ENCODE data around the gene SLC4A3.

Gene SLC4A3

GRCh38 chr2:219627103-219628100, at the start of gene SLC4A3:
TSS of gene SLC4A3 (plus strand) at chr2:219627630. CDS start at chr2:219627993, 363 bp downstream.
- no peak for DNase-seq

- no peak for DNase-seq
Observed at GRCh38 chr2:219578811-219579613, 48.4 kb upstream of the SLC4A3 start.

GRCh38 chr2:219581346-219581745, 46.1 kb upstream of the SLC4A3 start:
- no peak for DNase-seq

GRCh38 chr2:219591091-219591490, 36.3 kb upstream of the SLC4A3 start:
- DNase-seq = no peak

- no peak for DNase-seq
Observed at GRCh38 chr2:219592736-219593135, 34.7 kb upstream of the SLC4A3 start.

GRCh38 chr2:219593154-219593553, 34.3 kb upstream of the SLC4A3 start:
- DNase-seq = no peak

- DNase-seq = no peak
Observed at GRCh38 chr2:219595256-219595655, 32.2 kb upstream of the SLC4A3 start.

GRCh38 chr2:219596954-219597551, 30.4 kb upstream of the SLC4A3 start:
- no peak for DNase-seq

- DNase-seq = peak; percentile 87
Observed at GRCh38 chr2:219597552-219598307, 29.7 kb upstream of the SLC4A3 start, which contains the start of gene STK11IP. TSS of gene STK11IP (plus strand) at chr2:219597857. CDS start at chr2:219598120, 263 bp downstream.

- no peak for DNase-seq
Observed at GRCh38 chr2:219598308-219599078, 28.9 kb upstream of the SLC4A3 start.

- DNase-seq = no peak
Observed at GRCh38 chr2:219603771-219604170, 23.7 kb upstream of the SLC4A3 start.

- no peak for DNase-seq
Observed at GRCh38 chr2:219605607-219605954, 21.8 kb upstream of the SLC4A3 start.

- no peak for DNase-seq
Observed at GRCh38 chr2:219607931-219608330, 19.5 kb upstream of the SLC4A3 start.

GRCh38 chr2:219608399-219608964, 18.9 kb upstream of the SLC4A3 start:
- no peak for DNase-seq

GRCh38 chr2:219609149-219609750, 18.2 kb upstream of the SLC4A3 start:
- no peak for DNase-seq

GRCh38 chr2:219611306-219611705, 16.1 kb upstream of the SLC4A3 start:
- no peak for DNase-seq

GRCh38 chr2:219611866-219612576, 15.4 kb upstream of the SLC4A3 start:
- no peak for DNase-seq

- peak; percentile 13 for DNase-seq
Observed at GRCh38 chr2:219612577-219613286, 14.7 kb upstream of the SLC4A3 start.

- no peak for DNase-seq
Observed at GRCh38 chr2:219613461-219614070, 13.9 kb upstream of the SLC4A3 start.
